Upper lobe of right lung (tissue), 1 donor: ENCODE results near the gene SIM2. TPM values are rescaled to one million over a fixed set of nuclear protein-coding genes. Genes with fewer than 3 reads are reported as not detected.
A peak's percentile ranks its signal among the peaks of the same experiment; 100 is the strongest.

Source experiments
- ATAC-seq: fragments of 200-7000 bp; cut with Tn5 transposase; one replicate; pipeline ENCODE4 v1.9.1; 2020; ENCODE audit warnings: mild to moderate bottlenecking, moderate library complexity
- DNase-seq: peaks from one replicate; pipeline ENCODE4 v3.0.0-alpha.2; 2020
- H3K27ac ChIP-seq: fragments of 200-600 bp; one replicate; pipeline ENCODE4 v1.8.0; 2022
- H3K27me3 ChIP-seq: fragments of 200-600 bp; one replicate; pipeline ENCODE4 v1.8.0; 2022; ENCODE audit warnings: mild to moderate bottlenecking
- H3K36me3 ChIP-seq: fragments of 200-600 bp; one replicate; pipeline ENCODE4 v1.8.0; 2022
- H3K4me1 ChIP-seq: fragments of 200-600 bp; one replicate; pipeline ENCODE4 v1.8.0; 2022
- H3K4me3 ChIP-seq: fragments of 200-600 bp; one replicate; pipeline ENCODE4 v1.8.0; 2022; ENCODE audit warnings: mild to moderate bottlenecking
- H3K9me3 ChIP-seq: fragments of 200-600 bp; one replicate; pipeline ENCODE4 v1.8.0; 2022
- intact Hi-C: fragments of 100-400 bp; cut with DNase I; formaldehyde crosslinking; loops from one replicate; pipeline ENCODE4 v1.11.0; 2022
- total RNA-seq: library from RNA; stranded (reverse); fragmentation: NEBNext Ultra II Directional; extraction: Animal tissue kit (Norgen Biotek cat#: 25700); gene quantifications from one replicate; pipeline ENCODE4 v1.2.1, GENCODE V29; 2021
- TF ChIP-seq, protein P1 (sequence below): fragments of 200-600 bp; IDR thresholded peaks from one replicate; pipeline ENCODE4 v1.8.0; 2022; ENCODE audit warnings: antibody characterized with exemption
- donor health status: DM: no; HTN: yes; CAD: no; lungs with severe emphysema.

SIM2 gene
- total RNA-seq, 1 donor from 2014 or later: not detected

DNA sequence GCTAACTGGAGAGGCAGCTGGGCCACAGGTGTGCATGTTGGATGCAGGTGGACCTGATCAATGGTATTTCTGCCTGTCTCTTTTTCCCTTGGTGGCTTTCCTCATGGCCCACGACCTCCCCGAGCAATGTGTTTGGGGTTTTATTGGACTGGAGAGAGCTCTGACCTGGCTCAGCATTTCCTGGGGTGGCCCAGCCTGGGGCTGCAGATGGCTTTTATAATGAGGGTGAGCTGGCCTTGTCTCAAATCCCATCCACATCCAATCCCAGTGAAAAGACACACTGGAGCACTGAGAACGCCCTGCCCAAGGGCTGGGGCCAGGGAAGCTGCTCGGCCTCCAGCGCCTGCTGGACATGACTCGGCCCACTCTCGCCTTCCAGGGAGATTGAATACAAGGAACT lies 44.1 kb downstream of the SIM2 start:
- H3K36me3 ChIP-seq: no peaks in the 10 kb centered on the region
- DNase-seq: peak; percentile 47

DNA sequence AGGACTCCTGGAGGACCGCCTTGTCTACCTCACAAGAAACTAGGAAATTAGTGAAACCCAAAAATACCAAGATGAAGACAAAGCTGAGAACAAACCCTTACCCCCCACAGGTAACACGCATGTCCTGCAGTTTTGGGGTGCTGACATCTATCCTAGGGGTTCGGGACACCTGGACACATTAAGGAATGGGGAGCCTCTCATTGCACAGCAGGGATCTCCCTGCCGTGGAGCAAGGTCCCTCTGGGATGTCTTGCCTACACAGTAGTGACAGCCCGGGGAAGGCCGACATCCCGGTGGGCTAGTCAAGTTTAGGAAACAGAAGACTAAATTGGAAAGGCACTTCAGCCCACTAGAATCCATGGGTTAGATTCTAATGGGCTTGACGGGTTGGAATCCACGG lies 44.5 kb downstream of the SIM2 start:
- ATAC-seq (no peak), DNase-seq (no peak)
- Histone ChIP-seq H3K36me3 (no peaks in the 10 kb centered on the region), H3K27ac (no peak overlapping the region), H3K4me3 (no peak overlapping the region), H3K27me3 (peaks cover 33% of the 10 kb centered on the region), H3K9me3 (no peaks in the 10 kb centered on the region), H3K4me1 (peaks cover 9% of the 10 kb centered on the region)
- intact Hi-C loops: no loop called here
- TF ChIP-seq, protein P1, sequence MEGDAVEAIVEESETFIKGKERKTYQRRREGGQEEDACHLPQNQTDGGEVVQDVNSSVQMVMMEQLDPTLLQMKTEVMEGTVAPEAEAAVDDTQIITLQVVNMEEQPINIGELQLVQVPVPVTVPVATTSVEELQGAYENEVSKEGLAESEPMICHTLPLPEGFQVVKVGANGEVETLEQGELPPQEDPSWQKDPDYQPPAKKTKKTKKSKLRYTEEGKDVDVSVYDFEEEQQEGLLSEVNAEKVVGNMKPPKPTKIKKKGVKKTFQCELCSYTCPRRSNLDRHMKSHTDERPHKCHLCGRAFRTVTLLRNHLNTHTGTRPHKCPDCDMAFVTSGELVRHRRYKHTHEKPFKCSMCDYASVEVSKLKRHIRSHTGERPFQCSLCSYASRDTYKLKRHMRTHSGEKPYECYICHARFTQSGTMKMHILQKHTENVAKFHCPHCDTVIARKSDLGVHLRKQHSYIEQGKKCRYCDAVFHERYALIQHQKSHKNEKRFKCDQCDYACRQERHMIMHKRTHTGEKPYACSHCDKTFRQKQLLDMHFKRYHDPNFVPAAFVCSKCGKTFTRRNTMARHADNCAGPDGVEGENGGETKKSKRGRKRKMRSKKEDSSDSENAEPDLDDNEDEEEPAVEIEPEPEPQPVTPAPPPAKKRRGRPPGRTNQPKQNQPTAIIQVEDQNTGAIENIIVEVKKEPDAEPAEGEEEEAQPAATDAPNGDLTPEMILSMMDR: no peak

More for the DNA sequence above, 44.1 kb downstream of the SIM2 start:
- ATAC-seq: no peak
- intact Hi-C loops: no loop called here
- peaks cover 29% of the 10 kb centered on the region for H3K27me3 ChIP-seq
- no peak overlapping the region for H3K27ac ChIP-seq
- no peak overlapping the region for H3K4me3 ChIP-seq
- peaks cover 5% of the 10 kb centered on the region for H3K4me1 ChIP-seq
- TF ChIP-seq, protein P1: no peak
- H3K9me3 ChIP-seq: no peaks in the 10 kb centered on the region

DNA sequence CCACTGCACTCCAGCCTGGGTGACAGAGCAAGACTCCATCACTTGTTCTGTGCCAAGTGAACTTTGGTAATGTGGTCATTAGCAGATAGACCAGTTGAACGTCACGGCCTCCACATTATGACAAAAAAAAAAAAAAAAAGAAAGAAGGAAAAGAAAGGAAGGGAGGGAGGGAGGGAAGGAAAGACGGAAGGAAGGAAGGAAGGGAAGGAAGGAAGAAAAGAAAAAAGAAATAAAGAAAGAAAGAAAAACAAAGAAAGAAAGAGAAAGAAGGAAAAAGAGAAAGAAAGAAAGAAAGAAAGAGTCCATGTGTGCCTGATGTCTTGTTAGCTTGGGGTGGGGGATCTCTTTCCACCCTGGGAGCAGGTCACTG lies 45.3 kb downstream of the SIM2 start:
- H3K4me1 ChIP-seq: peaks cover 9% of the 10 kb centered on the region
- TF ChIP-seq, protein P1: no peak
- no peaks in the 10 kb centered on the region for H3K9me3 ChIP-seq
- no peak overlapping the region for H3K4me3 ChIP-seq
- peaks cover 40% of the 10 kb centered on the region for H3K27me3 ChIP-seq
- no peak overlapping the region for H3K27ac ChIP-seq
- intact Hi-C loops: no loop called here
- ATAC-seq: no peak
- no peaks in the 10 kb centered on the region for H3K36me3 ChIP-seq
- DNase-seq: no peak

DNA sequence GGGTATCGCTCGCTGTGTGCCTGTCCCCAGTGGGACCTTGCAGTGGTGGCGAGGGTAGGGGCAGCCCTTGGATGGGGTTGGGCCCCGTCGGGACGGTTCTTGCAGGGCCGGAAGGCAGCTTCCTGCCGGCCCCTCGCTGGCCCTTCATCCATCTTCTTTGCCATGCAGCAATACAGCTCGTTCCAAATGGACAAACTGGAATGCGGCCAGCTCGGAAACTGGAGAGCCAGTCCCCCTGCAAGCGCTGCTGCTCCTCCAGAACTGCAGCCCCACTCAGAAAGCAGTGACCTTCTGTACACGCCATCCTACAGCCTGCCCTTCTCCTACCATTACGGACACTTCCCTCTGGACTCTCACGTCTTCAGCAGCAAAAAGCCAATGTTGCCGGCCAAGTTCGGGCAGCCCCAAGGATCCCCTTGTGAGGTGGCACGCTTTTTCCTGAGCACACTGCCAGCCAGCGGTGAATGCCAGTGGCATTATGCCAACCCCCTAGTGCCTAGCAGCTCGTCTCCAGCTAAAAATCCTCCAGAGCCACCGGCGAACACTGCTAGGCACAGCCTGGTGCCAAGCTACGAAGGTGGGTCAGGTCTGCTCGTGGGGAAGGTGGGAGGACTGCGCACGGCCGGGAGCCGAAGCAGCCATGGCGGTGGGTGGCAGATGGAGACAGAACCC lies 45.8 kb downstream of the SIM2 start:
- Histone ChIP-seq H3K4me3 (no peak overlapping the region), H3K4me1 (peaks cover 9% of the 10 kb centered on the region), H3K27me3 (peaks cover 40% of the 10 kb centered on the region), H3K9me3 (no peaks in the 10 kb centered on the region), H3K27ac (no peak overlapping the region), H3K36me3 (no peaks in the 10 kb centered on the region)
- DNase-seq (peak; percentile 60), ATAC-seq (no peak)
- intact Hi-C loops: no loop called here
- TF ChIP-seq, protein P1: no peak

DNA sequence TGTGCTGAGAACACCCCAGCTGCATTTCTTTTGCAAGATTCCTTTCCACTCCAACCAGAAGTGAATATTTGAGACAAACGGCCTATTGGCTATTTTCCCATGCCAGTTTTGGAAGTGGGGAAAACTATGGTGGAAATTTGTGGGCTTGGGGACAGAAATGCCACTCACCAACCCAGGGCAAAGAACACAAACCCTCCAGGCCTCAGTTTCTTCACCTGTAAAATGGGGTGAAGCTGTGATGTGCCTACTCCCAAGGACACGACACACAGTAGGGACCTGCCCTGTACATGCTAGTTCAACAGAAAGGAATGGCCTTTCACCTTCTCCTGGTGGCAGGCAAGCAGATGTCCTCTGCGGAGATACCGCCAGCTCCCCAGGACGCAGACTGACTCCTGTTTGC lies 46.5 kb downstream of the SIM2 start:
- Histone ChIP-seq H3K27me3 (peaks cover 40% of the 10 kb centered on the region), H3K36me3 (no peaks in the 10 kb centered on the region), H3K4me3 (no peak overlapping the region), H3K27ac (no peak overlapping the region), H3K9me3 (no peaks in the 10 kb centered on the region), H3K4me1 (peaks cover 9% of the 10 kb centered on the region)
- intact Hi-C loops: no loop called here
- ATAC-seq: no peak
- no peak for DNase-seq
- TF ChIP-seq, protein P1: no peak
